Neural progenitor cell (in vitro differentiated cells): Measurements from ENCODE around the gene GAD1. TPM values are rescaled to one million over a fixed set of nuclear protein-coding genes. Genes with fewer than 3 reads are reported as not detected.

ENCODE experiments used
- DNase-seq: peaks from one replicate; pipeline ENCODE4 v3.0.0-alpha.2; 2016; ENCODE audit warnings: low spot score
- H2AFZ ChIP-seq: fragments of 200-600 bp; sonication (generic); replicated peaks from 2 replicates; pipeline ENCODE4 v1.6.1; 2016; ENCODE audit warnings: antibody characterized with exemption
- H3F3A ChIP-seq: fragments of 200-600 bp; sonication (generic); 2 replicates; pipeline ENCODE4 v1.6.1; 2016; ENCODE audit warnings: antibody characterized with exemption, low read depth
- H3K27ac ChIP-seq: fragments of 200-600 bp; sonication (generic); 2 replicates; pipeline ENCODE4 v1.5.1; 2016; ENCODE audit warnings: mild to moderate bottlenecking
- H3K27me3 ChIP-seq: fragments of 200-600 bp; sonication (generic); 2 replicates; pipeline ENCODE4 v1.6.1; 2016; ENCODE audit warnings: mild to moderate bottlenecking, moderate library complexity
- H3K36me3 ChIP-seq: fragments of 200-600 bp; sonication (generic); 2 replicates; pipeline ENCODE4 v1.5.1; 2016
- H3K4me1 ChIP-seq: fragments of 200-600 bp; sonication (generic); 2 replicates; pipeline ENCODE4 v1.6.1; 2016; ENCODE audit warnings: mixed run types
- H3K4me2 ChIP-seq: fragments of 200-600 bp; sonication (generic); 2 replicates; pipeline ENCODE4 v1.6.1; 2016
- H3K4me3 ChIP-seq: fragments of 200-600 bp; sonication (generic); 2 replicates; pipeline ENCODE4 v1.5.1; 2016
- H3K79me2 ChIP-seq: fragments of 200-600 bp; sonication (generic); 2 replicates; pipeline ENCODE4 v1.6.1; 2016; ENCODE audit warnings: low read depth
- H3K9ac ChIP-seq: fragments of 200-600 bp; sonication (generic); 2 replicates; pipeline ENCODE4 v1.6.1; 2016
- H3K9me3 ChIP-seq: fragments of 200-600 bp; sonication (generic); 2 replicates; pipeline ENCODE4 v1.5.1; 2016; ENCODE audit warnings: low read depth
- H4K20me1 ChIP-seq: fragments of 200-600 bp; sonication (generic); 2 replicates; pipeline ENCODE4 v1.6.1; 2016; ENCODE audit warnings: low read depth
- H3K27ac Mint-ChIP-seq: 3 replicates; pipeline ENCODE4 v1.8.0; 2021; ENCODE audit warnings: mixed read lengths
- H3K27me3 Mint-ChIP-seq: 2 replicates; pipeline ENCODE4 v1.8.0; 2022; ENCODE audit warnings: low read depth, mild to moderate bottlenecking, inconsistent platforms, moderate library complexity, mixed read lengths; ENCODE audit not compliant: insufficient read depth
- H3K36me3 Mint-ChIP-seq: 3 replicates; pipeline ENCODE4 v1.8.0; 2021; ENCODE audit warnings: mixed read lengths
- H3K4me1 Mint-ChIP-seq: 3 replicates; pipeline ENCODE4 v1.8.0; 2021; ENCODE audit warnings: mixed read lengths
- H3K4me3 Mint-ChIP-seq: 3 replicates; pipeline ENCODE4 v1.8.0; 2021; ENCODE audit warnings: mild to moderate bottlenecking, moderate library complexity, mixed read lengths
- H3K9me3 Mint-ChIP-seq: 3 replicates; pipeline ENCODE4 v1.8.0; 2020; ENCODE audit warnings: mixed read lengths
- EZH2 ChIP-seq: fragments of 200-600 bp; sonication (generic); IDR thresholded peaks from 2 replicates; pipeline ENCODE4 v1.6.1; 2017; ENCODE audit warnings: antibody characterized with exemption, mild to moderate bottlenecking, moderate library complexity
- EZH2phosphoT487 ChIP-seq: fragments of 200-600 bp; sonication (generic); IDR thresholded peaks from 2 replicates; pipeline ENCODE4 v1.6.1; 2017; ENCODE audit warnings: antibody characterized with exemption
- total RNA-seq: library from RNA; depleted of rRNA; stranded (reverse); fragments of >200 nt; gene quantifications from 2 replicates; pipeline ENCODE4 v1.2.3, GENCODE V29; 2015; ENCODE audit warnings: low replicate concordance
- TF ChIP-seq, protein P1 (sequence below): fragments of 200-600 bp; sonication (generic); IDR thresholded peaks from 2 replicates; pipeline ENCODE4 v1.5.1; 2017; ENCODE audit warnings: antibody characterized with exemption, mild to moderate bottlenecking

GAD1 gene
- total RNA-seq, 1 donor from 2014 or later: 10.7 TPM

DNA sequence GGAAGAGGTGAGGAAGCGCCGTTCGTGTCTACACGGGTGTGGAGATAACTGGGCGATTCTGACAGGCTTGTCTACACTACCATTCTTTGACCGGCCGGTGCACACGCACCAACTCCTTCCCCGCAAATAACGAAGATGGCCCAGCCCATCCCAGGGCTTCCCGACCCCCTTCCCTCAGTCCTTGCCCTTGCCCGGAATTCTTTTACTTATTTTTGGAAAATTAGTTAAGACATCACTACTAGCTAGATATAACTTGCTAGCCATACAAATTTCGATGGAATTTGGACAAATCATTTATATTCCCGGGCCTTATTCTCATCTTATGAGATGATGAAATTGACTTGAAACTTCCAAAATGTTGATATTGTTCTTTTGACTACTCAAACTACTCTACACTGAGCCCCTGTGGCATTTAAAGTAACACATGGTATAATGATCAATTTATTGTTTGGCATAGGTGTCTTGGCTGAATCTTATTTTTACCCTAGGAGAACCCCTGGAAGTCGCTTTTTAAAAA lies 45.2 kb upstream of the GAD1 start:
- no peaks in the 10 kb centered on the region for H4K20me1 ChIP-seq
- no peaks in the 10 kb centered on the region for H3K9me3 Mint-ChIP-seq
- peak overlapping the region; percentile 82 for H3K4me2 ChIP-seq
- H3F3A ChIP-seq: peaks cover 14% of the 10 kb centered on the region
- H3K4me1 ChIP-seq: peaks cover 23% of the 10 kb centered on the region
- H2AFZ ChIP-seq: peak overlapping the region; percentile 55
- peak overlapping the region; percentile 88 for H3K4me3 Mint-ChIP-seq
- no peaks in the 10 kb centered on the region for H3K9me3 ChIP-seq
- H3K27ac Mint-ChIP-seq: peak overlapping the region; percentile 80
- no peak for TF ChIP-seq EZH2
- TF ChIP-seq EZH2phosphoT487: no peak
- TF ChIP-seq, protein P1, sequence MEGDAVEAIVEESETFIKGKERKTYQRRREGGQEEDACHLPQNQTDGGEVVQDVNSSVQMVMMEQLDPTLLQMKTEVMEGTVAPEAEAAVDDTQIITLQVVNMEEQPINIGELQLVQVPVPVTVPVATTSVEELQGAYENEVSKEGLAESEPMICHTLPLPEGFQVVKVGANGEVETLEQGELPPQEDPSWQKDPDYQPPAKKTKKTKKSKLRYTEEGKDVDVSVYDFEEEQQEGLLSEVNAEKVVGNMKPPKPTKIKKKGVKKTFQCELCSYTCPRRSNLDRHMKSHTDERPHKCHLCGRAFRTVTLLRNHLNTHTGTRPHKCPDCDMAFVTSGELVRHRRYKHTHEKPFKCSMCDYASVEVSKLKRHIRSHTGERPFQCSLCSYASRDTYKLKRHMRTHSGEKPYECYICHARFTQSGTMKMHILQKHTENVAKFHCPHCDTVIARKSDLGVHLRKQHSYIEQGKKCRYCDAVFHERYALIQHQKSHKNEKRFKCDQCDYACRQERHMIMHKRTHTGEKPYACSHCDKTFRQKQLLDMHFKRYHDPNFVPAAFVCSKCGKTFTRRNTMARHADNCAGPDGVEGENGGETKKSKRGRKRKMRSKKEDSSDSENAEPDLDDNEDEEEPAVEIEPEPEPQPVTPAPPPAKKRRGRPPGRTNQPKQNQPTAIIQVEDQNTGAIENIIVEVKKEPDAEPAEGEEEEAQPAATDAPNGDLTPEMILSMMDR: no peak
- peaks cover 24% of the 10 kb centered on the region for H3K4me1 Mint-ChIP-seq
- no peaks in the 10 kb centered on the region for H3K27me3 ChIP-seq
- H3K79me2 ChIP-seq: peaks cover 12% of the 10 kb centered on the region
- H3K36me3 ChIP-seq: no peaks in the 10 kb centered on the region
- H3K9ac ChIP-seq: no peak overlapping the region
- no peak for DNase-seq
- peaks cover 5% of the 10 kb centered on the region for H3K27me3 Mint-ChIP-seq
- H3K4me3 ChIP-seq: peak overlapping the region; percentile 63
- no peaks in the 10 kb centered on the region for H3K36me3 Mint-ChIP-seq
- H3K27ac ChIP-seq: no peak overlapping the region

DNA sequence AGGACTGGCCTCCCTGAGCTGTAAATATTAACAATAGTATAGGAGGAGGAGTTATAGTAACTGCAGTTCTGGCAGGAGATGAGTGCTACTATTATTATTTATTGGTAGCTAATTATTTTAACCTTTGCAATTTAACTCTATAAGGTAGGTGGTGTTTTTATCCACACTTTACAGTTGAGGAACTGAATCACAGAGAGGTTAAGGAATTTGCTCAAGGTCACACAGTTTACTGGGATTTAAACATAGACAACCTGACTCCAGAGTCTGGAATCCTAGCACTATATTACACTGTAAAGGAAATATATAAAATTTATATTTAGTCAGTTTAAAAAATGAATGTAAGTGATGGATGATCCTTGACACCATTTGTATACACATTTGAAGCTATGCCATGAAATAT lies 44.4 kb upstream of the GAD1 start:
- H3K27me3 Mint-ChIP-seq: peaks cover 5% of the 10 kb centered on the region
- H3K9ac ChIP-seq: no peak overlapping the region
- peaks cover 20% of the 10 kb centered on the region for H3K4me1 Mint-ChIP-seq
- H3F3A ChIP-seq: peaks cover 14% of the 10 kb centered on the region
- no peaks in the 10 kb centered on the region for H3K36me3 ChIP-seq
- no peaks in the 10 kb centered on the region for H3K36me3 Mint-ChIP-seq
- no peaks in the 10 kb centered on the region for H3K27me3 ChIP-seq
- H3K27ac ChIP-seq: no peak overlapping the region
- peaks cover 12% of the 10 kb centered on the region for H3K79me2 ChIP-seq
- peak overlapping the region; percentile 63 for H3K4me3 ChIP-seq
- H3K9me3 Mint-ChIP-seq: no peaks in the 10 kb centered on the region
- no peaks in the 10 kb centered on the region for H4K20me1 ChIP-seq
- H3K4me2 ChIP-seq: peak overlapping the region; percentile 82
- no peak for TF ChIP-seq EZH2
- no peak for TF ChIP-seq EZH2phosphoT487
- TF ChIP-seq, protein P1: no peak
- no peaks in the 10 kb centered on the region for H3K9me3 ChIP-seq
- peaks cover 19% of the 10 kb centered on the region for H3K4me1 ChIP-seq
- peak overlapping the region; percentile 88 for H3K4me3 Mint-ChIP-seq
- DNase-seq: no peak
- H2AFZ ChIP-seq: no peak overlapping the region
- H3K27ac Mint-ChIP-seq: no peak overlapping the region

GRCh38 chr2:170774074-170774473 lies 42.6 kb upstream of the GAD1 start:
- no peaks in the 10 kb centered on the region for H3K36me3 ChIP-seq
- TF ChIP-seq EZH2 (no peak), EZH2phosphoT487 (no peak)
- TF ChIP-seq, protein P1: no peak
- H3K4me1 ChIP-seq: peaks cover 24% of the 10 kb centered on the region
- Mint-ChIP-seq H3K9me3 (no peaks in the 10 kb centered on the region), H3K36me3 (no peaks in the 10 kb centered on the region), H3K4me1 (peaks cover 16% of the 10 kb centered on the region), H3K27ac (no peak overlapping the region), H3K27me3 (peaks cover 5% of the 10 kb centered on the region), H3K4me3 (no peak overlapping the region)
- no peak overlapping the region for H3K27ac ChIP-seq
- H3K9ac ChIP-seq: no peak overlapping the region
- H3K79me2 ChIP-seq: peaks cover 12% of the 10 kb centered on the region
- H3K9me3 ChIP-seq: no peaks in the 10 kb centered on the region
- H3K27me3 ChIP-seq: no peaks in the 10 kb centered on the region
- DNase-seq: no peak
- H3K4me3 ChIP-seq: no peak overlapping the region
- peaks cover 21% of the 10 kb centered on the region for H3F3A ChIP-seq
- no peak overlapping the region for H3K4me2 ChIP-seq
- H4K20me1 ChIP-seq: no peaks in the 10 kb centered on the region
- H2AFZ ChIP-seq: no peak overlapping the region
